ENCODE data around the gene DLX4. TPM values are rescaled to one million over a fixed set of nuclear protein-coding genes. Genes with fewer than 3 reads are reported as not detected.

DLX4 gene
- total and polyA plus RNA-seq, 2 donors (not counting 3 experiments of a cell fraction or from before 2014, with no cell fraction given) = not detected

GRCh38 chr17:49941427-49941826 lies 27.6 kb upstream of the DLX4 start:
- no peak overlapping the region for H3K9ac ChIP-seq (replicated peaks; ENCODE audit: extremely low read depth, insufficient read depth, low read length)
- no peaks in the 10 kb centered on the region for H3K4me1 ChIP-seq (ENCODE audit: control insufficient read depth, extremely low read depth, insufficient read depth, low read length)
- no peak for DNase-seq (ENCODE audit: low read depth, low spot score)
- H3K9me1 ChIP-seq (replicated peaks; ENCODE audit: control insufficient read depth, extremely low read depth, insufficient read depth, low read length) = no peaks in the 10 kb centered on the region
- CTCF ChIA-PET = interaction anchor here (0.8 to 6.9 kb wide), 3 partner anchors 11 to 57 kb away, joined by 3 to 38 read pairs (median 8); no protein-coding TSS in a partner anchor
- no peaks in the 10 kb centered on the region for H3K9me3 ChIP-seq (replicated peaks; ENCODE audit: control insufficient read depth, insufficient read depth, low read length)
- H3K79me2 ChIP-seq (ENCODE audit: control insufficient read depth, insufficient read depth, low read length) = no peaks in the 10 kb centered on the region
- dilution Hi-C loops (cut with MboI; ENCODE audit: extremely low pct_ligation_motif_present, low sequenced_read_pairs) = no loop called here
- FAIRE-seq = no peak
- POLR2A ChIA-PET = no interaction called here
- H3K27ac ChIP-seq (ENCODE audit: insufficient read depth, low read depth, low read length) = no peak overlapping the region
- no peak overlapping the region for H3K4me3 ChIP-seq (replicated peaks in 1 of 3; ENCODE audit: insufficient read depth in 1 of 3, low read depth in 1 of 3, low read length in 3 of 3)
- TF ChIP-seq FOS (IDR thresholded peaks at IDR 0.05; ENCODE audit: borderline replicate concordance, insufficient read depth, low read length) (no peak), CTCF (IDR thresholded peaks at IDR 0.05; ENCODE audit: extremely low read depth in 1 of 2, insufficient read depth in 1 of 2, low read depth in 1 of 2, low read length in 2 of 2) (no peak), POLR2A (IDR thresholded peaks at IDR 0.05; ENCODE audit: low read depth, low read length) (no peak), MYC (IDR thresholded peaks at IDR 0.05; ENCODE audit: low read depth, low read length) (no peak), GATA2 (IDR thresholded peaks at IDR 0.05; ENCODE audit: insufficient read depth, insufficient read length, low read depth, low read length) (no peak), JUN (IDR thresholded peaks at IDR 0.05; ENCODE audit: borderline replicate concordance, insufficient read depth, insufficient read length, low read depth) (no peak), MAX (IDR thresholded peaks at IDR 0.05; ENCODE audit: insufficient read depth, insufficient read length) (no peak)
- no TSS peak for BruUV-seq (replicated peaks)
- no peaks in the 10 kb centered on the region for H4K20me1 ChIP-seq (replicated peaks; ENCODE audit: control insufficient read depth, extremely low read depth, insufficient read depth, low read length)
- peaks cover 30 to 33% of the 10 kb centered on the region in 2 experiments for H3K27me3 ChIP-seq (ENCODE audit: control insufficient read depth in 2 of 2, insufficient read depth in 2 of 2, low read length in 2 of 2)
- H3K4me2 ChIP-seq (ENCODE audit: insufficient read depth, low read length) = no peak overlapping the region
- H2AFZ ChIP-seq (ENCODE audit: low read depth, low read length) = no peak overlapping the region
- no peaks in the 10 kb centered on the region for H3K36me3 ChIP-seq (ENCODE audit: control insufficient read depth in 2 of 2, extremely low read depth in 1 of 2, insufficient read depth in 2 of 2, low read length in 2 of 2)
- intact Hi-C loops (cut with micrococcal nuclease) = no loop called here

Measured in endothelial cell of umbilical vein (primary cell).